ENCODE measurements around the gene PIK3C2A.

The PIK3C2A gene

DNA sequence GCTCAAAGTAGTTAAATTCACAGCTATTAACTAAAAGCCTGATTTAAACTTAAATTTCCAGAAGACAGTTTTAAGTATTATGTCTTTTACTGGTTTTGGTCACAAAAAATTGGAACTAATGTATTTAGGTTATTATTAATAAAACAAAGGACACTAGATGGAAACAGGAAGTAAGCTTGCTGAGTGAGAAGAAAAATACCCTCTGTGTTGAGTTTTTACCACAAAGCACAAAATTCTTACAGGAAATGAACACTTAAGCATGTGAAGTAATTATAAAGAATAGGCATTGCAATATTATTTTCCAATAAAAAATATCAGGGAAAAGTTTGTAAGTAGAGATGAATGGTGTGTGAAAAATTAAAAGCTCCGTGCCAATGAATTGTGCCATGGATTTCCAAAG is 46.3 kb downstream of the PIK3C2A start:
- DNase-seq (ENCODE audit: low read depth in 2 of 2), result no peak

DNA sequence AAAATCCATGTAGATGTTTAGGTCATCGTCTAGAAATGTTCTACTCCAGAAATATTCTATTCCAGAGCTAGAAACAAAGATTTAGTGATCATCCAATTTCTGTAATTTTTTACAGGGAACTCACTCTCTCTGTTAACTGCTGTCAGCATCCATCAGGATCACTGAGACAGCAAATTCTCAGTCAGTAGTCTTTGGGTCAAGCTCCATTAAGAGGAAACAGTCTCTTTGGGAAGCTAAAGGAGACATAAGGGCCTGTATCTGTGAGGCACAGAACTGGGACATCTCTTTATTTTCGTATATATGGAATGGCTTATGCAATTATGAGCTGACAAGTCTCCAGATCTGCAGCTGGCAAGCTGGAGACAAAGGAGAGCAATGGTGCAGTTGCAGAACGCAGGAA is 48.3 kb downstream of the PIK3C2A start:
- no peak for DNase-seq (ENCODE audit: low read depth in 2 of 2)
